Calu3 (cell line): ENCODE results near the gene SLC50A1. TPM values are rescaled to one million over a fixed set of nuclear protein-coding genes. Genes with fewer than 3 reads are reported as not detected.

Experiments used
- BruUV-seq: library from RNA; stranded (reverse); fragments of 400-500 nt; replicated peaks from 2 replicates; lab custom pipeline; 2021; lab: Mats Ljungman, UMichigan
- CTCF ChIA-PET: fragments of 300-600 bp; sonication (Branson Sonifier 250); formaldehyde crosslinking; loops from one replicate; lab custom pipeline; 2022; ENCODE audit warnings: antibody characterized with exemption; lab: Charles Lee
- DNase-seq: peaks from one replicate; pipeline ENCODE4 v3.0.0; 2022
- H3K27ac Mint-ChIP-seq: one replicate; pipeline ENCODE4 v1.8.0; 2022; ENCODE audit warnings: mixed read lengths; ENCODE audit not compliant: unreplicated experiment
- H3K27me3 Mint-ChIP-seq: one replicate; pipeline ENCODE4 v1.8.0; 2022; ENCODE audit warnings: mixed read lengths; ENCODE audit not compliant: unreplicated experiment
- H3K36me3 Mint-ChIP-seq: one replicate; pipeline ENCODE4 v1.8.0; 2022; ENCODE audit warnings: mild to moderate bottlenecking, moderate library complexity, mixed read lengths; ENCODE audit not compliant: insufficient read depth, unreplicated experiment
- H3K4me1 Mint-ChIP-seq: one replicate; pipeline ENCODE4 v1.8.0; 2022; ENCODE audit warnings: mild to moderate bottlenecking, low read depth, mixed read lengths; ENCODE audit not compliant: unreplicated experiment
- H3K4me3 Mint-ChIP-seq: one replicate; pipeline ENCODE4 v1.8.0; 2022; ENCODE audit warnings: mild to moderate bottlenecking, low read depth, moderate library complexity, mixed read lengths; ENCODE audit not compliant: unreplicated experiment
- H3K9me3 Mint-ChIP-seq: one replicate; pipeline ENCODE4 v1.8.0; 2022; ENCODE audit warnings: low read depth, mixed read lengths; ENCODE audit not compliant: unreplicated experiment
- intact Hi-C: fragments of 100-400 bp; cut with micrococcal nuclease; formaldehyde crosslinking; loops from one replicate; pipeline ENCODE4 v1.10.0; 2022; ENCODE audit not compliant: unreplicated experiment
- total RNA-seq: library from RNA; stranded (reverse); gene quantifications from 2 replicates; pipeline ENCODE4 v1.2.3, GENCODE V29; 2022
- TF ChIP-seq, protein P1 (sequence below): fragments of 200-600 bp; IDR thresholded peaks from one replicate; pipeline ENCODE4 v1.8.0; 2022; ENCODE audit warnings: antibody characterized with exemption; ENCODE audit not compliant: unreplicated experiment

Gene SLC50A1
- total RNA-seq, 1 experiment from 2014 or later, result 68.5 TPM

DNA sequence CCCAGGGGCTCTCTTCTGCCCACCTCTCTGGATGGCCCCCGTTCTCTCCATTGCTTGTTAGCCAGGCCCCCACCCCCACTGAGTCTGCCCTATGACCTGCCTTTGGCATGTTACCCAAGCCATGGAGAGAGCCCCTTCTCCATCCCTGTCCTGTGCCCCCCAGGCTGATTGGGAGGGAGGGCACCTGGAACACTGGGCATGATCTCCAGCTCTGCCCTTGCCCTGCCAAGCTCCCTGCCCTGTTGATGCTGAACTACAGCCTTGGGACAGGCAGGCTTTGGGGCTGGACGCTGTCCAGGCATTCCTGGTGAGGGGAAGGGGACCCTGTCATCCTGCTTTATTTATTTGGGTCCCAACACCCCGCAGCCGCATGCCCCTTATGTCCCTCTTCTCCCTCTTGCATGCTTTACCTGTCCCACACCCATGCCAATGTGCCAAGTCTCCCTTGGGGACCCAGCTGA is 48.7 kb downstream of the SLC50A1 start:
- BruUV-seq, result no TSS peak
- CTCF ChIA-PET, result interaction anchor here (2.4 to 3.3 kb wide), 2 partner anchors 10 to 11 kb away, joined by 11 to 19 read pairs; partner anchors contain the start of genes KRTCAP2 and TRIM46

GRCh38 chr1:155184835-155185782 is 49.5 kb downstream of the SLC50A1 start:
- Mint-ChIP-seq H3K4me1 (peaks cover 37% of the 10 kb centered on the region), H3K4me3 (no peak overlapping the region), H3K27me3 (peaks cover 57% of the 10 kb centered on the region), H3K9me3 (no peaks in the 10 kb centered on the region), H3K27ac (no peak overlapping the region), H3K36me3 (peaks cover 23% of the 10 kb centered on the region)
- CTCF ChIA-PET, result interaction anchor here (0.7 to 3.3 kb wide), 4 partner anchors 8 to 64 kb away, joined by 3 to 19 read pairs (median 8); partner anchors contain the start of genes KRTCAP2 and TRIM46
- peak; percentile 58 for DNase-seq
- TF ChIP-seq, protein P1, sequence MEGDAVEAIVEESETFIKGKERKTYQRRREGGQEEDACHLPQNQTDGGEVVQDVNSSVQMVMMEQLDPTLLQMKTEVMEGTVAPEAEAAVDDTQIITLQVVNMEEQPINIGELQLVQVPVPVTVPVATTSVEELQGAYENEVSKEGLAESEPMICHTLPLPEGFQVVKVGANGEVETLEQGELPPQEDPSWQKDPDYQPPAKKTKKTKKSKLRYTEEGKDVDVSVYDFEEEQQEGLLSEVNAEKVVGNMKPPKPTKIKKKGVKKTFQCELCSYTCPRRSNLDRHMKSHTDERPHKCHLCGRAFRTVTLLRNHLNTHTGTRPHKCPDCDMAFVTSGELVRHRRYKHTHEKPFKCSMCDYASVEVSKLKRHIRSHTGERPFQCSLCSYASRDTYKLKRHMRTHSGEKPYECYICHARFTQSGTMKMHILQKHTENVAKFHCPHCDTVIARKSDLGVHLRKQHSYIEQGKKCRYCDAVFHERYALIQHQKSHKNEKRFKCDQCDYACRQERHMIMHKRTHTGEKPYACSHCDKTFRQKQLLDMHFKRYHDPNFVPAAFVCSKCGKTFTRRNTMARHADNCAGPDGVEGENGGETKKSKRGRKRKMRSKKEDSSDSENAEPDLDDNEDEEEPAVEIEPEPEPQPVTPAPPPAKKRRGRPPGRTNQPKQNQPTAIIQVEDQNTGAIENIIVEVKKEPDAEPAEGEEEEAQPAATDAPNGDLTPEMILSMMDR, result no peak
- BruUV-seq, result no TSS peak
- intact Hi-C loops, result no loop called here

More for the DNA sequence above, 48.7 kb downstream of the SLC50A1 start:
- TF ChIP-seq, protein P1, result no peak
- H3K27me3 Mint-ChIP-seq, result peaks cover 57% of the 10 kb centered on the region
- no peak overlapping the region for H3K4me3 Mint-ChIP-seq
- peaks cover 37% of the 10 kb centered on the region for H3K4me1 Mint-ChIP-seq
- DNase-seq, result no peak
- H3K9me3 Mint-ChIP-seq, result no peaks in the 10 kb centered on the region
- peaks cover 23% of the 10 kb centered on the region for H3K36me3 Mint-ChIP-seq
- intact Hi-C loops, result no loop called here
- no peak overlapping the region for H3K27ac Mint-ChIP-seq

- Mint-ChIP-seq H3K4me1 (peaks cover 37% of the 10 kb centered on the region), H3K27me3 (peaks cover 57% of the 10 kb centered on the region), H3K4me3 (no peak overlapping the region), H3K27ac (no peak overlapping the region), H3K36me3 (peaks cover 23% of the 10 kb centered on the region), H3K9me3 (no peaks in the 10 kb centered on the region)
- BruUV-seq, result no TSS peak
- TF ChIP-seq, protein P1, result no peak
- CTCF ChIA-PET, result interaction anchor here (0.7 to 3.3 kb wide), 4 partner anchors 8 to 65 kb away, joined by 3 to 19 read pairs (median 8); partner anchors contain the start of genes KRTCAP2 and TRIM46
- intact Hi-C loops, result no loop called here
- no peak for DNase-seq
These were observed 50.1 kb downstream of the SLC50A1 start for GRCh38 chr1:155185783-155186066.

- no peaks in the 10 kb centered on the region for H3K9me3 Mint-ChIP-seq
- peaks cover 57% of the 10 kb centered on the region for H3K27me3 Mint-ChIP-seq
- CTCF ChIA-PET, result interaction anchor here (0.7 to 3.3 kb wide), 5 partner anchors 8 to 65 kb away, joined by 3 to 19 read pairs (median 4); partner anchors contain the start of genes KRTCAP2 and TRIM46
- peak overlapping the region; percentile 10 for H3K27ac Mint-ChIP-seq
- TSS peak; percentile 4 for BruUV-seq
- TF ChIP-seq, protein P1, result no peak
- H3K36me3 Mint-ChIP-seq, result peaks cover 23% of the 10 kb centered on the region
- peaks cover 37% of the 10 kb centered on the region for H3K4me1 Mint-ChIP-seq
- intact Hi-C loops, result no loop called here
- H3K4me3 Mint-ChIP-seq, result peak overlapping the region; percentile 12
- peak; percentile 47 for DNase-seq
These were observed 50.6 kb downstream of the SLC50A1 start for GRCh38 chr1:155186067-155186793.
